Measurements from ENCODE around the gene ARFGAP1. TPM values are rescaled to one million over a fixed set of nuclear protein-coding genes. Genes with fewer than 3 reads are reported as not detected.

ARFGAP1 gene
- total and polyA plus RNA-seq, 10 of the 15 experiments (the other 5 are each of a cell fraction or from before 2014, with no cell fraction given), result 0.45 to 79.9 (median 30.8) TPM

DNA sequence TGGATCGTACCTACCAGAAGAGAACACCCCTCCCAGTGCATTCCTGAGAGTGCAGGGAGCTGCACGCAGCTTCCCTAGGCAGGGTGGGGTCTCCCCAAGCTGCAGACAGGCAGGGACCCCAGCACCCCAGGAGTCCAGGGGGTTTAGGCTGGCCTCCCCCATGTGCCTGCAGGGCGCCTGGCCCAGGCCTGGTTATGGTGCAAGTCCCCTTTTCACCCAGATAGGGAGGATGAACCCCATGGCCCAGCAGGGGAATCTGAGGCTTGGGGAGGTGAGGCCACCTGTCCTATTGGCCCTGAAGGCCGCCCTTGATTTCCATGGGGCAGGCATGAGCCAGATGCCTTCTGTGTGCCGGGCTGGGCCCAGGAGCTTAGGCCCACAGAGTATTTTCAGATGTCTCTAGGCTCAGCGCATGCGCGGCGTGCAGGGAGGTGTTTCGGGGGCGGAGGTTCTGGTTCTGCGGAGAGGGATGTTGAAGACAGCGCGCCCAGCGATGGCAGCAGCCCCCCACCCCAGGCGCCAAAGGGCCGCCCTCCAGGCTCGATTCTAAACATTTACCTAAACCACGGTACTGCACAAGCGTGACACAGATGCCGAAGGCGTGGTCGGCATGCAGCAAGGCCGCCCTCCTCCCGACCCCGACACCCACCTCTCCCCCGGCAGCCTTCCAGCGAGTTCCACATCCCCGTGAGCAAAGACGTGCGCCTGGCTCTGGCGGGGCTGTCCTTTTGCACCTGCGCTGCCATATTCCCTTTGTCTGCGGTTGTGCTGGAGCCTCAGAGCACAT is 49.7 kb downstream of the ARFGAP1 start (continued):
- no peak for TF ChIP-seq EGR1 (IDR thresholded peaks at IDR 0.05; ENCODE audit: borderline replicate concordance in 1 of 2, low read depth in 2 of 2, low read length in 2 of 2)
- no peak for TF ChIP-seq CHD4 (IDR thresholded peaks at IDR 0.05)
- TF ChIP-seq LARP7 (IDR thresholded peaks at IDR 0.05), result no peak
- TF ChIP-seq NFYB (IDR thresholded peaks at IDR 0.05; ENCODE audit: insufficient read depth, low read depth, low read length), result no peak

DNA sequence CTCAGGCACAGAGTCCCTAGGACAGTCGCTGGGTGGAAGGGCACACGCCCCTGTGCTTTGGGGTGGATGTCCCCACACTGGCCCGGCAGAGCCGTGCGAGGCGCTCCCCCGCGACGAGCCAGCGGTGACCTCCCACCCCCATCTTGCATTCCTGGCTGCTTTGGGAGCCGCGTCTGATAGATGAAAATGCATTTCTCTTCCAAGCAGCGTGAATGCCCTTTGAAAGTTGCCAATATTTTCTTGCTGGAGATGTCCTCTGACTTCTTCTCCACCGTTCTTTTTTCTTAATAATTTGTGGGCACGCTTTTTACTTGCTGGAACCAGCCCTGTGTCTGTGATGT is 50.3 kb downstream of the ARFGAP1 start:
- no peak for DNase-seq (ENCODE audit: low read depth, low spot score)

More for the DNA sequence above, 50.3 kb downstream of the ARFGAP1 start:
- BruUV-seq (replicated peaks), result no TSS peak
- ATAC-seq, result no peak
- no peaks in the 10 kb centered on the region for H3K36me3 ChIP-seq (ENCODE audit: control insufficient read depth in 2 of 2, insufficient read depth in 2 of 2, low read length in 1 of 2)
- peaks cover 5% of the 10 kb centered on the region; the same call in 1 of the 3 replicates for H3K9me3 ChIP-seq (replicated peaks; ENCODE audit: control insufficient read depth, insufficient read depth, low read length)
- H3K27ac ChIP-seq (ENCODE audit: control insufficient read depth, insufficient read depth), result no peak overlapping the region
- ChIA-PET POLR2A (no interaction called here), RAD21 (ENCODE audit: unreplicated experiment) (no interaction called here), CTCF (no interaction called here), SMC1A (ENCODE audit: uncharacterized antibody, unreplicated experiment) (no interaction called here)
- no peak overlapping the region for H2AFZ ChIP-seq (ENCODE audit: control insufficient read depth, low read depth, low read length)
- intact Hi-C loops (cut with micrococcal nuclease; ENCODE audit: unreplicated experiment) (no loop called here), in situ Hi-C loops (cut with MboI) (no loop called here)
- H3K27me3 ChIP-seq (replicated peaks in 1 of 2; ENCODE audit: control insufficient read depth in 2 of 2, insufficient read depth in 2 of 2, low read length in 1 of 2), result no peaks in the 10 kb centered on the region
- peaks cover 6% of the 10 kb centered on the region for H3K4me1 ChIP-seq (ENCODE audit: control insufficient read depth, insufficient read depth, low read length)
- WGBS (ENCODE audit: insufficient coverage, insufficient replicate concordance, low lambda C conversion rate, missing lambda C conversion rate), result 47% methylated on average over 13 of the region's 15 CpGs
- H3K9ac ChIP-seq (ENCODE audit: control insufficient read depth, insufficient read depth, low read length), result no peak overlapping the region
- H4K20me1 ChIP-seq (ENCODE audit: control insufficient read depth, insufficient read depth), result no peaks in the 10 kb centered on the region
- no peak for TF ChIP-seq NFIC (IDR thresholded peaks at IDR 0.05; ENCODE audit: low read depth, low read length)
- TF ChIP-seq, protein P1, sequence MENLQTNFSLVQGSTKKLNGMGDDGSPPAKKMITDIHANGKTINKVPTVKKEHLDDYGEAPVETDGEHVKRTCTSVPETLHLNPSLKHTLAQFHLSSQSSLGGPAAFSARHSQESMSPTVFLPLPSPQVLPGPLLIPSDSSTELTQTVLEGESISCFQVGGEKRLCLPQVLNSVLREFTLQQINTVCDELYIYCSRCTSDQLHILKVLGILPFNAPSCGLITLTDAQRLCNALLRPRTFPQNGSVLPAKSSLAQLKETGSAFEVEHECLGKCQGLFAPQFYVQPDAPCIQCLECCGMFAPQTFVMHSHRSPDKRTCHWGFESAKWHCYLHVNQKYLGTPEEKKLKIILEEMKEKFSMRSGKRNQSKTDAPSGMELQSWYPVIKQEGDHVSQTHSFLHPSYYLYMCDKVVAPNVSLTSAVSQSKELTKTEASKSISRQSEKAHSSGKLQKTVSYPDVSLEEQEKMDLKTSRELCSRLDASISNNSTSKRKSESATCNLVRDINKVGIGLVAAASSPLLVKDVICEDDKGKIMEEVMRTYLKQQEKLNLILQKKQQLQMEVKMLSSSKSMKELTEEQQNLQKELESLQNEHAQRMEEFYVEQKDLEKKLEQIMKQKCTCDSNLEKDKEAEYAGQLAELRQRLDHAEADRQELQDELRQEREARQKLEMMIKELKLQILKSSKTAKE (IDR thresholded peaks at IDR 0.05; ENCODE audit: low read depth, poor library complexity, severe bottlenecking), result no peak
- TF ChIP-seq KLF5 (IDR thresholded peaks at IDR 0.05; ENCODE audit: partially characterized antibody), result no peak
- TF ChIP-seq, protein P2, sequence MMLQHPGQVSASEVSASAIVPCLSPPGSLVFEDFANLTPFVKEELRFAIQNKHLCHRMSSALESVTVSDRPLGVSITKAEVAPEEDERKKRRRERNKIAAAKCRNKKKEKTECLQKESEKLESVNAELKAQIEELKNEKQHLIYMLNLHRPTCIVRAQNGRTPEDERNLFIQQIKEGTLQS (IDR thresholded peaks at IDR 0.05; ENCODE audit: borderline replicate concordance, extremely low read depth, low read depth, low read length), result no peak
- no peak for TF ChIP-seq HDAC6 (IDR thresholded peaks at IDR 0.05; ENCODE audit: unreplicated experiment)
- TF ChIP-seq NFXL1 (IDR thresholded peaks at IDR 0.05; ENCODE audit: borderline replicate concordance), result no peak
- no peak for TF ChIP-seq MXI1 (IDR thresholded peaks at IDR 0.05; ENCODE audit: low read depth, low read length)
- TF ChIP-seq, protein P3, sequence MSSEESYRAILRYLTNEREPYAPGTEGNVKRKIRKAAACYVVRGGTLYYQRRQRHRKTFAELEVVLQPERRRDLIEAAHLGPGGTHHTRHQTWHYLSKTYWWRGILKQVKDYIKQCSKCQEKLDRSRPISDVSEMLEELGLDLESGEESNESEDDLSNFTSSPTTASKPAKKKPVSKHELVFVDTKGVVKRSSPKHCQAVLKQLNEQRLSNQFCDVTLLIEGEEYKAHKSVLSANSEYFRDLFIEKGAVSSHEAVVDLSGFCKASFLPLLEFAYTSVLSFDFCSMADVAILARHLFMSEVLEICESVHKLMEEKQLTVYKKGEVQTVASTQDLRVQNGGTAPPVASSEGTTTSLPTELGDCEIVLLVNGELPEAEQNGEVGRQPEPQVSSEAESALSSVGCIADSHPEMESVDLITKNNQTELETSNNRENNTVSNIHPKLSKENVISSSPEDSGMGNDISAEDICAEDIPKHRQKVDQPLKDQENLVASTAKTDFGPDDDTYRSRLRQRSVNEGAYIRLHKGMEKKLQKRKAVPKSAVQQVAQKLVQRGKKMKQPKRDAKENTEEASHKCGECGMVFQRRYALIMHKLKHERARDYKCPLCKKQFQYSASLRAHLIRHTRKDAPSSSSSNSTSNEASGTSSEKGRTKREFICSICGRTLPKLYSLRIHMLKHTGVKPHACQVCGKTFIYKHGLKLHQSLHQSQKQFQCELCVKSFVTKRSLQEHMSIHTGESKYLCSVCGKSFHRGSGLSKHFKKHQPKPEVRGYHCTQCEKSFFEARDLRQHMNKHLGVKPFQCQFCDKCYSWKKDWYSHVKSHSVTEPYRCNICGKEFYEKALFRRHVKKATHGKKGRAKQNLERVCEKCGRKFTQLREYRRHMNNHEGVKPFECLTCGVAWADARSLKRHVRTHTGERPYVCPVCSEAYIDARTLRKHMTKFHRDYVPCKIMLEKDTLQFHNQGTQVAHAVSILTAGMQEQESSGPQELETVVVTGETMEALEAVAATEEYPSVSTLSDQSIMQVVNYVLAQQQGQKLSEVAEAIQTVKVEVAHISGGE (CRISPR knock-in tag; IDR thresholded peaks at IDR 0.05), result no peak
- TF ChIP-seq NR2C2 (IDR thresholded peaks at IDR 0.05; ENCODE audit: borderline replicate concordance, control insufficient read depth, insufficient read length, low read depth), result no peak
- TF ChIP-seq ETV6 (conservative IDR thresholded peaks at IDR 0.05 in 1 of 2, IDR thresholded peaks at IDR 0.05 in 1 of 2; ENCODE audit: borderline replicate concordance in 1 of 2, low read depth in 1 of 2), result no peak
- no peak for FAIRE-seq
- H3K4me2 ChIP-seq (ENCODE audit: control insufficient read depth, insufficient read depth), result no peak overlapping the region
- no peaks in the 10 kb centered on the region for H3K79me2 ChIP-seq (ENCODE audit: control insufficient read depth, insufficient read depth, low read length)
- no peak overlapping the region for H3K4me3 ChIP-seq

Data from GM12878 (cell line).